ENCODE results near the gene FAM149B1.
A peak's percentile ranks its signal among the peaks of the same experiment; 100 is the strongest.

The FAM149B1 gene

DNA sequence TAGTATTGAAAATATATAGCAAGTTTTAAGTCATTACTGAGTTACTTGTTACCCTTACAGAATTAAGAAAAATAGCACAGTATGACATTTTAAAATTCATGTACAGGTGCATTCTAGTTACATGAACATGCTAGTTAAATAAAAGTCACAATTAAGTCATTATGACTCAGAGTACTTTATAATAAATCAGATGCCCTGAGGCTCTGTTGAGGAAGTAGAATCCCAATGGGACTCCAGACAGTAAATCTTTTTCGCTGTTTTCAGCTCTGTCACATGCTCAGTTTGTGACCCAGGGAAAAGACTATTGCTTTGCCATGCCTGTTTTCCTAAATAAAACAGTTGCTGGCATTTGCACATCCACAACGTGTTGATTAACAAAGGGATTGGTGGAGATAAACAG, 36.6 kb upstream of the FAM149B1 start:
- Histone ChIP-seq H2BK15ac (ENCODE audit: low read depth, poor library complexity, severe bottlenecking) (no peak overlapping the region), H2BK5ac (ENCODE audit: low read depth, low read length, poor library complexity, severe bottlenecking) (no peak overlapping the region), H3K4ac (ENCODE audit: low read depth in 1 of 2, low read length in 2 of 2) (no peak overlapping the region), H2AK5ac (ENCODE audit: low read length, severe bottlenecking) (no peak overlapping the region), H3K4me1 (ENCODE audit: control insufficient read depth, insufficient read depth, low read depth, low read length) (no peaks in the 10 kb centered on the region), H3K27ac (ENCODE audit: low read length, poor library complexity, severe bottlenecking) (no peak overlapping the region), H3K4me3 (ENCODE audit: insufficient read depth in 1 of 2, low read depth in 1 of 2, low read length in 2 of 2) (no peak overlapping the region), H2AFZ (ENCODE audit: low read depth, low read length) (no peak overlapping the region), H3K14ac (ENCODE audit: low read length in 2 of 2) (no peak overlapping the region), H3K9me3 (ENCODE audit: control insufficient read depth, low read length) (no peaks in the 10 kb centered on the region), H3K79me1 (replicated peaks; ENCODE audit: low read length, poor library complexity, severe bottlenecking) (peaks cover 13% of the 10 kb centered on the region), H4K8ac (ENCODE audit: low read length) (no peak overlapping the region), H3K18ac (ENCODE audit: low read depth in 1 of 2, low read length in 2 of 2) (no peak overlapping the region), H2BK12ac (ENCODE audit: low read length in 2 of 2) (no peak overlapping the region), H3K27me3 (ENCODE audit: control insufficient read depth in 1 of 2, insufficient read depth in 1 of 2, low read length in 2 of 2) (no peaks in the 10 kb centered on the region), H3K4me2 (ENCODE audit: low read length, poor library complexity, severe bottlenecking) (no peak overlapping the region), H4K91ac (ENCODE audit: low read length) (no peak overlapping the region), H3K23ac (ENCODE audit: low read length in 2 of 2) (no peak overlapping the region), H3K36me3 (ENCODE audit: control insufficient read depth in 1 of 2, insufficient read depth in 2 of 2, low read depth in 1 of 2, low read length in 2 of 2) (peaks cover 14 to 87% of the 10 kb centered on the region in 2 experiments), H2BK120ac (ENCODE audit: low read depth, low read length) (no peak overlapping the region), H3K9ac (ENCODE audit: low read length) (no peak overlapping the region)
- DNase-seq: peak; percentile 28
- 27% methylated on average over 1 of the region's 2 CpGs for WGBS

DNA sequence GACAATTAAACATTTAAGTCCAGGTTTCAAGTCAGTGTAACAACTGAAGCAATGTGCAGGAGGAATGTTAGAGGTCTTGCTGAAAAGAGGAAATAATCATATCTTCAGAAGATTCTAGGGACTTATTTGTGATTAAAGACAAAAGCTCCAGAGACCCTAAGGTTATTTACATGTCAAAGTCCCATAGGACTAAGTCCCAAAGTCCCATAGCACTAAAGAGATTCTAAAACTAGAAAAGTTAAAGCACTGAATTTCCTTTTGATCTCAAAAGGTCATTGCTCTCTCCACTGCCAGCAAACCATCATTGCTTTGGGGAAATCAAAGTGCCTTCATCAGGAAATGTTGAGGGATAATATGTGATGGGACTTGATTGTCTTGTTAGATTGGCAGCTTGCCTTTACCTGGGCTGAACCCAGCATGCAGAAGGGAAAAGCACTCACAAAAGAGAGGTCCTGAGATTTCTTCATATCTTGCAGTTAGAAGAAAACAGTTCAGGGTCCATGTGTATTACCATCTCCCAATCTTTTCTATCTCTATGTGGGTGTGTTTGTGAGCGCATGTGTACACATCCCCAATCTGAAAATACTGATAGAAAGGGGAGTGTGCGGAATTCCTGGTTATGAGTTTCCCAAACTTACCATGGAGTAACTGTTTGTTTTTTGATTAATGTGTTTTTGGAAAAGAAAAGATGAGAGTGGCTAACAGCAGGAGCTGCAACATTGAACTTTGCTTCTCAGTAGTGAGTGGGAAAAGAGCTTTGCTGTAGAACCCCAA, 35.8 kb upstream of the FAM149B1 start:
- Histone ChIP-seq H3K4me2 (ENCODE audit: low read length, poor library complexity, severe bottlenecking) (no peak overlapping the region), H3K9me3 (ENCODE audit: control insufficient read depth, low read length) (no peaks in the 10 kb centered on the region), H3K18ac (ENCODE audit: low read depth in 1 of 2, low read length in 2 of 2) (no peak overlapping the region), H3K27me3 (ENCODE audit: control insufficient read depth in 1 of 2, insufficient read depth in 1 of 2, low read length in 2 of 2) (no peaks in the 10 kb centered on the region), H3K14ac (ENCODE audit: low read length in 2 of 2) (no peak overlapping the region), H4K8ac (ENCODE audit: low read length) (no peak overlapping the region), H3K4me1 (ENCODE audit: control insufficient read depth, insufficient read depth, low read depth, low read length) (no peaks in the 10 kb centered on the region), H2BK15ac (ENCODE audit: low read depth, poor library complexity, severe bottlenecking) (no peak overlapping the region), H3K36me3 (ENCODE audit: control insufficient read depth in 1 of 2, insufficient read depth in 2 of 2, low read depth in 1 of 2, low read length in 2 of 2) (peaks cover 7 to 86% of the 10 kb centered on the region in 2 experiments), H2AFZ (ENCODE audit: low read depth, low read length) (no peak overlapping the region), H2AK5ac (ENCODE audit: low read length, severe bottlenecking) (no peak overlapping the region), H3K4ac (ENCODE audit: low read depth in 1 of 2, low read length in 2 of 2) (no peak overlapping the region), H3K4me3 (ENCODE audit: insufficient read depth in 1 of 2, low read depth in 1 of 2, low read length in 2 of 2) (no peak overlapping the region), H3K79me1 (replicated peaks; ENCODE audit: low read length, poor library complexity, severe bottlenecking) (peaks cover 10% of the 10 kb centered on the region), H2BK12ac (ENCODE audit: low read length in 2 of 2) (no peak overlapping the region), H2BK5ac (ENCODE audit: low read depth, low read length, poor library complexity, severe bottlenecking) (no peak overlapping the region), H4K91ac (ENCODE audit: low read length) (no peak overlapping the region), H3K23ac (ENCODE audit: low read length in 2 of 2) (no peak overlapping the region), H2BK120ac (ENCODE audit: low read depth, low read length) (no peak overlapping the region), H3K27ac (ENCODE audit: low read length, poor library complexity, severe bottlenecking) (no peak overlapping the region), H3K9ac (ENCODE audit: low read length) (no peak overlapping the region)
- 99% methylated on average over 2 of the region's 2 CpGs for WGBS
- DNase-seq: no peak

DNA sequence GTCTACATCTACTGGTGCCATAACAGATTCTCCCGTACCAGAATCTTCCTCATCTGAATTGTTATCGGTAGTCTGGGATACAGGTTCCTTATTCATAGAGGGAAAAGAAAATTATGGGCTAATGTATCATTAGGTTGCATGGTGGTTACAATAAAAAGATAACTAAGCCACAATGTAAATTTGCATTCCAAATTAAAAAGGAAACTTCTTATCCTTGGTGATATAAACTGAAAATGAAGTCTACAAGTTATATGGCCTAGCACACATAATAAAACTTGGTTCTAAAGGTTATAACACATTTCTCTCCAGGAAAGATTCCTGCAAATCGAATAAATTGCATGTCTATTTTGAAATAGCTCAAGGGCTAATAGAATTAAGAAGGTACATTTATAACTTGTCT, 33.2 kb upstream of the FAM149B1 start:
- no peak overlapping the region for H3K18ac ChIP-seq (ENCODE audit: low read depth in 1 of 2, low read length in 2 of 2)
- no peak overlapping the region for H3K4me3 ChIP-seq (ENCODE audit: insufficient read depth in 1 of 2, low read depth in 1 of 2, low read length in 2 of 2)
- WGBS: no CpG with 5 or more reads among the region's 3 CpGs
- no peak overlapping the region for H4K8ac ChIP-seq (ENCODE audit: low read length)
- H2AFZ ChIP-seq (ENCODE audit: low read depth, low read length): no peak overlapping the region
- H3K4me2 ChIP-seq (ENCODE audit: low read length, poor library complexity, severe bottlenecking): no peak overlapping the region
- H3K27me3 ChIP-seq (ENCODE audit: control insufficient read depth in 1 of 2, insufficient read depth in 1 of 2, low read length in 2 of 2): no peaks in the 10 kb centered on the region
- H2BK12ac ChIP-seq (ENCODE audit: low read length in 2 of 2): no peak overlapping the region
- H4K91ac ChIP-seq (ENCODE audit: low read length): no peak overlapping the region
- H3K23ac ChIP-seq (ENCODE audit: low read length in 2 of 2): no peak overlapping the region
- H3K4me1 ChIP-seq (ENCODE audit: control insufficient read depth, insufficient read depth, low read depth, low read length): no peaks in the 10 kb centered on the region
- H3K36me3 ChIP-seq (ENCODE audit: control insufficient read depth in 1 of 2, insufficient read depth in 2 of 2, low read depth in 1 of 2, low read length in 2 of 2): peaks cover 10 to 87% of the 10 kb centered on the region in 2 experiments
- peaks cover 8% of the 10 kb centered on the region for H3K79me1 ChIP-seq (replicated peaks; ENCODE audit: low read length, poor library complexity, severe bottlenecking)
- H2BK5ac ChIP-seq (ENCODE audit: low read depth, low read length, poor library complexity, severe bottlenecking): no peak overlapping the region
- no peak overlapping the region for H2BK120ac ChIP-seq (ENCODE audit: low read depth, low read length)
- no peak overlapping the region for H3K27ac ChIP-seq (ENCODE audit: low read length, poor library complexity, severe bottlenecking)
- H3K9me3 ChIP-seq (ENCODE audit: control insufficient read depth, low read length): no peaks in the 10 kb centered on the region
- no peak overlapping the region for H3K14ac ChIP-seq (ENCODE audit: low read length in 2 of 2)
- DNase-seq: no peak
- no peak overlapping the region for H3K9ac ChIP-seq (ENCODE audit: low read length)
- H2BK15ac ChIP-seq (ENCODE audit: low read depth, poor library complexity, severe bottlenecking): no peak overlapping the region
- no peak overlapping the region for H3K4ac ChIP-seq (ENCODE audit: low read depth in 1 of 2, low read length in 2 of 2)
- H2AK5ac ChIP-seq (ENCODE audit: low read length, severe bottlenecking): no peak overlapping the region

DNA sequence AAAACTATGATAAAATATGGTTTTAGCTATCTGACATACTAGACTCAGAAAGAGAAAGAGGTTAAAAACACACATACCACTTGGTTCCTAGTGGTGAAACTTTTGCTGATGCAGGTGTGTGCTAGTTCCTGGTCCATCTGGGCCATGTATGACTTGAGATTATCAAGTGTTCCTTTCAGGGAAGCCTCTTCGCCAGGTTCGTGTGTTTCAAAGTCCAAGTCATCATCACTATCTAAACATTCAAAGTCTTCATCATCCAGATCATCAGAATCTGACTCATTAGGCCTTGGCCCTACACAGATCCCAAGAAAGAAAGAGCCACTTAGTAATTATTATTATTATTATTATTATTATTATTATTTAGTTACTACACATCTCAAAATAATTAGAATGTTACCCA, 31.3 kb upstream of the FAM149B1 start:
- DNase-seq: no peak
- Histone ChIP-seq H2BK15ac (ENCODE audit: low read depth, poor library complexity, severe bottlenecking) (no peak overlapping the region), H2AFZ (ENCODE audit: low read depth, low read length) (no peak overlapping the region), H3K27me3 (ENCODE audit: control insufficient read depth in 1 of 2, insufficient read depth in 1 of 2, low read length in 2 of 2) (no peaks in the 10 kb centered on the region), H3K79me1 (replicated peaks; ENCODE audit: low read length, poor library complexity, severe bottlenecking) (peaks cover 2% of the 10 kb centered on the region), H3K18ac (ENCODE audit: low read depth in 1 of 2, low read length in 2 of 2) (no peak overlapping the region), H4K91ac (ENCODE audit: low read length) (no peak overlapping the region), H3K4ac (ENCODE audit: low read depth in 1 of 2, low read length in 2 of 2) (no peak overlapping the region), H3K14ac (ENCODE audit: low read length in 2 of 2) (no peak overlapping the region), H2BK120ac (ENCODE audit: low read depth, low read length) (no peak overlapping the region), H3K4me2 (ENCODE audit: low read length, poor library complexity, severe bottlenecking) (no peak overlapping the region), H3K9me3 (ENCODE audit: control insufficient read depth, low read length) (no peaks in the 10 kb centered on the region), H3K23ac (ENCODE audit: low read length in 2 of 2) (no peak overlapping the region), H2AK5ac (ENCODE audit: low read length, severe bottlenecking) (no peak overlapping the region), H3K4me1 (ENCODE audit: control insufficient read depth, insufficient read depth, low read depth, low read length) (no peaks in the 10 kb centered on the region), H4K8ac (ENCODE audit: low read length) (no peak overlapping the region), H3K4me3 (ENCODE audit: insufficient read depth in 1 of 2, low read depth in 1 of 2, low read length in 2 of 2) (no peak overlapping the region), H2BK12ac (ENCODE audit: low read length in 2 of 2) (no peak overlapping the region), H3K9ac (ENCODE audit: low read length) (no peak overlapping the region), H2BK5ac (ENCODE audit: low read depth, low read length, poor library complexity, severe bottlenecking) (no peak overlapping the region), H3K36me3 (ENCODE audit: control insufficient read depth in 1 of 2, insufficient read depth in 2 of 2, low read depth in 1 of 2, low read length in 2 of 2) (peaks cover 17 to 84% of the 10 kb centered on the region in 2 experiments), H3K27ac (ENCODE audit: low read length, poor library complexity, severe bottlenecking) (no peak overlapping the region)
- 82% methylated on average over 2 of the region's 2 CpGs for whole genome bisulfite sequencing

All from mesenchymal stem cell (in vitro differentiated cells and primary cell).